Lower leg skin (tissue), 4 donors: ENCODE data around the gene CCDC89. TPM values are rescaled to one million over a fixed set of nuclear protein-coding genes. Genes with fewer than 3 reads are reported as not detected.

Experiments
- DNase-seq, 2 donors: peaks; one replicate each; pipeline ENCODE4 v3.0.0-alpha.2; 2019; ENCODE audit warnings: low spot score in 2 of 2
- H3K4me3 ChIP-seq: fragments of 200-600 bp; sonication (generic); 2 replicates; pipeline ENCODE4 v1.5.1; 2017; ENCODE audit warnings: mild to moderate bottlenecking, low read depth; ENCODE audit not compliant: poor library complexity, severe bottlenecking
- POLR2A ChIP-seq, 2 donors: fragments of 450-650 bp; IDR thresholded peaks; one replicate each; pipeline ENCODE4 v1.6.1; 2016 to 2017; ENCODE audit warnings: antibody characterized with exemption in 2 of 2, mild to moderate bottlenecking in 1 of 2, moderate library complexity in 1 of 2
- WGBS, 2 donors: methylation state at CpG; one replicate each; pipeline ENCODE4 v1.1.5; 2018; 5-methylcytosine and 5-hydroxymethylcytosine counted together
- intact Hi-C: fragments of 100-400 bp; cut with DNase I; formaldehyde crosslinking; loops from one replicate; pipeline ENCODE4 v1.15.0; 2023; ENCODE audit warnings: low total_unique reads
- total RNA-seq, 4 donors: library from RNA; depleted of rRNA; stranded (reverse); fragments of >200 nt; gene quantifications; one replicate each; pipeline ENCODE4 v1.1.0, GENCODE V29; 2016
- TF ChIP-seq, protein P1 (sequence below), 3 donors: fragments of 450-650 bp; IDR thresholded peaks; one replicate each; pipeline ENCODE4 v1.5.1; 2016; ENCODE audit warnings: antibody characterized with exemption in 3 of 3, mild to moderate bottlenecking in 3 of 3, moderate library complexity in 2 of 3

Gene CCDC89
- total RNA-seq, 4 donors from 2014 or later = 0.21 to 3.4 (median 1.0) TPM

GRCh38 chr11:85664615-85665481, 21.1 kb downstream of the CCDC89 start, which contains the start of gene CREBZF:
Gene CREBZF, minus strand, starts transcription at chr11:85665129. Its CDS starts 254 bp downstream, at chr11:85664875.
- 0 to 2% methylated on average over 28 to 32 of the region's 67 CpGs for WGBS, 2 donors
- H3K4me3 ChIP-seq = peak within 1 kb of the TSS; percentile 96
- DNase-seq = peak; percentile 92 to 98
- intact Hi-C loops = no loop called here
- peak in 1 of 2 donors; percentile 97 for TF ChIP-seq POLR2A (IDR thresholded peaks at IDR 0.05)
- TF ChIP-seq, protein P1, sequence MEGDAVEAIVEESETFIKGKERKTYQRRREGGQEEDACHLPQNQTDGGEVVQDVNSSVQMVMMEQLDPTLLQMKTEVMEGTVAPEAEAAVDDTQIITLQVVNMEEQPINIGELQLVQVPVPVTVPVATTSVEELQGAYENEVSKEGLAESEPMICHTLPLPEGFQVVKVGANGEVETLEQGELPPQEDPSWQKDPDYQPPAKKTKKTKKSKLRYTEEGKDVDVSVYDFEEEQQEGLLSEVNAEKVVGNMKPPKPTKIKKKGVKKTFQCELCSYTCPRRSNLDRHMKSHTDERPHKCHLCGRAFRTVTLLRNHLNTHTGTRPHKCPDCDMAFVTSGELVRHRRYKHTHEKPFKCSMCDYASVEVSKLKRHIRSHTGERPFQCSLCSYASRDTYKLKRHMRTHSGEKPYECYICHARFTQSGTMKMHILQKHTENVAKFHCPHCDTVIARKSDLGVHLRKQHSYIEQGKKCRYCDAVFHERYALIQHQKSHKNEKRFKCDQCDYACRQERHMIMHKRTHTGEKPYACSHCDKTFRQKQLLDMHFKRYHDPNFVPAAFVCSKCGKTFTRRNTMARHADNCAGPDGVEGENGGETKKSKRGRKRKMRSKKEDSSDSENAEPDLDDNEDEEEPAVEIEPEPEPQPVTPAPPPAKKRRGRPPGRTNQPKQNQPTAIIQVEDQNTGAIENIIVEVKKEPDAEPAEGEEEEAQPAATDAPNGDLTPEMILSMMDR (IDR thresholded peaks at IDR 0.05) = no peak

- DNase-seq = peak; percentile 81 to 96
- H3K4me3 ChIP-seq = peak overlapping the region; percentile 96
- intact Hi-C loops = no loop called here
- 1% methylated on average over 49 to 67 of the region's 73 CpGs for WGBS, 2 donors
- TF ChIP-seq, protein P1 (IDR thresholded peaks at IDR 0.05) = peak in 1 of 3 donors; percentile 59
- no peak for TF ChIP-seq POLR2A (IDR thresholded peaks at IDR 0.05)
Observed at GRCh38 chr11:85663753-85664614, 22.0 kb downstream of the CCDC89 start.

DNA sequence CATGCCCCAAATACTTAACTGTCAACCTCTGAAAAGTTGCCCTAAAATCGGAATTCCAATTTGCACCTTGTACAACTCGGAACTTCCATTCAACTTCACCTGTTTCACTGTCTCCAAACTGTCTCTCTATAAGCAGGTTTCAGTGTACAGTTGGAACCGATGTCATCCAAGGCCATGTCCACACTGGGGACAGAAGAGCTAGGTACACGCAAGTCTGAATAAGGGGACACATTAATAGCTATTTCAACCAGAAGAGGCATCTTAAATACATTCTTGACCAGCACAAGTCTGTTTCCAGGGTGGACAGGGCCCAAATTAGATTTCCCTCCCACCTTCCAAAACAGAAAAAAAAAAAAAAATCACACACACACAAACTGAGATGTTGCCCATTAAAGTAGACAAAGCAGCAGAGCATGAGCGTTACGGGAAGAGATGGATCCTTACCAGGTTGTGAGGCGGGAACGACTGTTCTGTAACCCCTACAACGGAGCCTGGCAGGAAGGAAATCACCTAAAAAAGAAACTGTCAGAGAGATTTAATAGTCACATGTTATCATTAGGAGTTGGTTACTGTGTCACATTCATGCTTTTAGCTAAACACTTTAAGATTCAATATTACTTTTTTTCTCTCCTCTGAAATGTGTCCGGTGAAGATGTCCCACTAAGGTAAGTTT, 22.8 kb downstream of the CCDC89 start:
- no peak for TF ChIP-seq POLR2A (IDR thresholded peaks at IDR 0.05)
- TF ChIP-seq, protein P1 (IDR thresholded peaks at IDR 0.05) = no peak
- WGBS, 2 donors = 1 to 6% methylated on average over 10 of the region's 10 CpGs
- no peak for DNase-seq
- peak overlapping the region; percentile 96 for H3K4me3 ChIP-seq
- intact Hi-C loops = no loop called here

DNA sequence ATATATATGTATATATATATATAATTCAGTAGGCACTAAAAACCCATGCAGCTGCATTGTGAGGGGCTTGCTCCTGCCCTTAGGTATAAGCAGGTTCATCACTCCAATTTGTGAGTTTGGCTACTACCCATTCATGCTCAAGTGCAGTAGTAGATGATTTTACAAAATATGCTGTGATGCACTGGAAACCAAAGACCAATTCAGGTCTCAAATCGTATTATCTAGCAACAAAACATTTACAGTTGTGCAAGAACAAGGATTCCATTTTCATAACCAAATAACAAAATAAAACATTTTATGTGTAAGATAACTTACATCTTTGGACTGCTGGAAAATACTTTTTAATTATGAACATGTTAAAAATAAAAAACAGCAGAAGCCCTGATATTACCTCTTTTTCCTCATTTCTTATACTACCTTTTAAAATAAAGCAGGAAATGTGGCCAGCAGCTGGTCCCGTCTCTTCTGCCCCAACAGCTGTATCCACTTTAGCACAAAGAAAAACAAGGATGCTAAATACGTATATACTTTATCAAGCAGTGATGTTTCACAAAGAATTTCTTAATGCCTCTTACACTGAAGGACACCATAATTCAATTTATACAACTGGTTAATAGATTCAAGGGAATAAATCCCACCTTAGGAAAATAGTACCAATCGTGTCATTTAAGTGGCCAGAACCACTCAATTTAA, 23.9 kb downstream of the CCDC89 start:
- intact Hi-C loops = no loop called here
- 9 to 14% methylated on average over 4 of the region's 4 CpGs for WGBS, 2 donors
- TF ChIP-seq, protein P1 (IDR thresholded peaks at IDR 0.05) = no peak
- TF ChIP-seq POLR2A (IDR thresholded peaks at IDR 0.05) = no peak
- no peak for DNase-seq
- no peak overlapping the region for H3K4me3 ChIP-seq

- no peak for DNase-seq
- 31 to 37% methylated on average over 1 of the region's 1 CpG for whole genome bisulfite sequencing, 2 donors
- TF ChIP-seq, protein P1 (IDR thresholded peaks at IDR 0.05) = no peak
- TF ChIP-seq POLR2A (IDR thresholded peaks at IDR 0.05) = no peak
- no peak overlapping the region for H3K4me3 ChIP-seq
- intact Hi-C loops = no loop called here
Observed at GRCh38 chr11:85658180-85658579, 27.8 kb downstream of the CCDC89 start.
